Heart right ventricle (tissue), 16 donors: ENCODE measurements around the gene TSEN54. TPM values are rescaled to one million over a fixed set of nuclear protein-coding genes. Genes with fewer than 3 reads are reported as not detected.

Source experiments
- ATAC-seq, 8 donors: fragments of 200-7000 bp; cut with Tn5 transposase; one replicate each; pipeline ENCODE4 v1.9.1; 2020; ENCODE audit warnings: mild to moderate bottlenecking in 8 of 8, moderate library complexity in 8 of 8, moderate number of reproducible peaks in 1 of 8
- DNase-seq, 2 donors: peaks; one replicate each; pipeline ENCODE4 v3.0.0-alpha.2; 2020
- H3K27ac ChIP-seq, 10 donors: fragments of 200-600 bp; sonication (generic) in 2 of 10; one replicate each; pipeline versions ENCODE4 v1.5.0 to v1.8.0; 2020 to 2022; ENCODE audit warnings: mild to moderate bottlenecking in 3 of 10
- H3K27me3 ChIP-seq, 7 donors: fragments of 200-600 bp; one replicate each; pipeline ENCODE4 v1.8.0; 2021 to 2022; ENCODE audit warnings: mild to moderate bottlenecking in 2 of 7
- H3K36me3 ChIP-seq, 9 donors: fragments of 200-600 bp; sonication (generic) in 1 of 9; one replicate each; pipeline versions ENCODE4 v1.5.0 to v1.8.0; 2020 to 2022; ENCODE audit warnings: mild to moderate bottlenecking in 2 of 9
- H3K4me1 ChIP-seq, 9 donors: fragments of 200-600 bp; sonication (generic) in 1 of 9; one replicate each; pipeline versions ENCODE4 v1.5.0 to v1.8.0; 2020 to 2022; ENCODE audit warnings: mild to moderate bottlenecking in 4 of 9
- H3K4me3 ChIP-seq, 10 donors: fragments of 200-600 bp; sonication (generic) in 2 of 10; one replicate each; pipeline versions ENCODE4 v1.5.0 to v1.8.0; 2020 to 2022; ENCODE audit warnings: mild to moderate bottlenecking in 7 of 10, moderate library complexity in 2 of 10
- H3K9me3 ChIP-seq, 11 donors: fragments of 200-600 bp in 10 of 11; sonication (generic) in 2 of 11; one replicate each; pipeline versions ENCODE4 v1.5.0 to v1.8.0; 2013 to 2022; ENCODE audit warnings: mild to moderate bottlenecking in 2 of 11, control low read depth in 1 of 11, moderate library complexity in 1 of 11
- WGBS, 2 donors: extraction: QIAGEN DNeasy Blood & Tissue Kit; methylation state at CpG; one replicate each; pipeline ENCODE4 v1.1.7; 2013; ENCODE audit warnings: inconsistent platforms in 1 of 2; 5-methylcytosine and 5-hydroxymethylcytosine counted together
- intact Hi-C, 10 donors: fragments of 100-400 bp; cut with DNase I; formaldehyde crosslinking; loops; one replicate each; pipeline versions ENCODE4 v1.11.1 to v1.14.2; 2022
- polyA plus RNA-seq, 2 donors: library from polyadenylated mRNA; stranded (reverse); fragments of 200-250 nt; gene quantifications; one replicate each; pipeline ENCODE4 v1.2.3, GENCODE V29; 2013
- total RNA-seq, 10 donors: library from RNA; stranded (reverse); fragmentation: NEBNext Ultra II Directional in 3 of 10; extraction: Animal tissue kit (Norgen Biotek cat#: 25700) in 3 of 10; gene quantifications; one replicate each; pipeline versions ENCODE4 v1.2.1 to v1.2.4, GENCODE V29; 2021 to 2023
- TF ChIP-seq, protein P1 (sequence below), 9 donors: fragments of 200-600 bp; sonication (generic) in 2 of 9; IDR thresholded peaks; one replicate each; pipeline versions ENCODE4 v1.5.0 to v1.8.0; 2021 to 2022; ENCODE audit warnings: antibody characterized with exemption in 9 of 9, mild to moderate bottlenecking in 5 of 9, moderate library complexity in 1 of 9
- donor health status: Arrhythmogenic right ventricular cardiomyopathy.
- donor health status: ischemic (EF 13 %, LVEDD 7.1; RV severe dilation, severe dysfunction).
- donor health status: healthy with polysubstance abuse.
- donor health status: DM: no; HTN: yes; CAD: no.
- donor health status: DM: no; HTN: no; CAD: no.
- donor health status: ischemic (EF 25% LVEDD 6.9; RV normal size, moderate dysfunction).
- donor health status: ischemic (EF 25% LVEDD 5.7; RV mildly dilated, moderate dysfunction).
- donor health status: healthy.
- donor health status: DM: yes; HTN: yes; CAD: no.
- donor health status: Ischemic cardiomyopathy.
- donor health status: ischemic (EF 35%, LVEDD 5.7; RV mildly dilated, moderate dysfunction).
- donor health status: nonischemic (EF 11% LVEDD 7.7; RV severe dilation, severe dysfunction).
- donor health status: DM: yes; HTN: yes; CAD: no.
- donor health status: PGD.
- donor health status: ischemic (EF 29% LVEDD 5.4; RV normal size, mild dysfunction).
- donor health status: nonischemic (EF 23%, LVEDD 6.1; RV moderate dilation, normal function).

The TSEN54 gene
- total and polyA plus RNA-seq, 12 donors, result 4.2 to 18.1 (median 6.7) TPM

DNA sequence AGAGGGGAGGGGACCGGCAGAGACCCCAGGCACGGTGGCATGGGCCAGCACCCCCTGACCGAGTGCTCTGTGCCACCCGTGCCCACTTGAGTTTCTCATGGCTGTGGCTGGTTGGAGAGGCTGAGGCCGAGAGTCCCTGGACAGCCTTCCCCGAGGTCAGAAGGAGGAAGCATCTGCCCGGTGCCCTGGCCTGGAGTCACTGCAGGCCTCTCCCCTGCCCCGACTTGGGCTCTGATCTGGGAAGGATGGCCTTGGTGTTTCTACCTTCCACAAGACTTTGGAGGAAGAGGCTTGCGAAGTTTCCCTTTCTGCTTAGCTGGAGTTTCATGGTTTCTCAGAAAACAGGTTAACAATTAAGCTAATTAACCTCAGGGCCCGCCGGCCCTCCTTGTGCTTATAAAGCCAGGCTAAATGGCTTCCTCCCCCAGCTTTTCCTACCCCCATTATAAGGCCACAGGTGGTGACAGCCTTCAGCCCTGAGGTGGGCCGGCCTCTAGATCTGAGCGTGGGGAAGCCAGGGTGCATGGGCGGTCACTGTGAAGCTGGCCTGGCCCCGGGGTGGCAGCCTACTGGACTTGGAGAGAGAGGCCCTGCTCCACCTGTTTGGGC lies 26.5 kb downstream of the TSEN54 start:
- WGBS, 2 donors, result 91 to 92% methylated on average over 15 of the region's 15 CpGs
- TF ChIP-seq, protein P1, sequence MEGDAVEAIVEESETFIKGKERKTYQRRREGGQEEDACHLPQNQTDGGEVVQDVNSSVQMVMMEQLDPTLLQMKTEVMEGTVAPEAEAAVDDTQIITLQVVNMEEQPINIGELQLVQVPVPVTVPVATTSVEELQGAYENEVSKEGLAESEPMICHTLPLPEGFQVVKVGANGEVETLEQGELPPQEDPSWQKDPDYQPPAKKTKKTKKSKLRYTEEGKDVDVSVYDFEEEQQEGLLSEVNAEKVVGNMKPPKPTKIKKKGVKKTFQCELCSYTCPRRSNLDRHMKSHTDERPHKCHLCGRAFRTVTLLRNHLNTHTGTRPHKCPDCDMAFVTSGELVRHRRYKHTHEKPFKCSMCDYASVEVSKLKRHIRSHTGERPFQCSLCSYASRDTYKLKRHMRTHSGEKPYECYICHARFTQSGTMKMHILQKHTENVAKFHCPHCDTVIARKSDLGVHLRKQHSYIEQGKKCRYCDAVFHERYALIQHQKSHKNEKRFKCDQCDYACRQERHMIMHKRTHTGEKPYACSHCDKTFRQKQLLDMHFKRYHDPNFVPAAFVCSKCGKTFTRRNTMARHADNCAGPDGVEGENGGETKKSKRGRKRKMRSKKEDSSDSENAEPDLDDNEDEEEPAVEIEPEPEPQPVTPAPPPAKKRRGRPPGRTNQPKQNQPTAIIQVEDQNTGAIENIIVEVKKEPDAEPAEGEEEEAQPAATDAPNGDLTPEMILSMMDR (IDR thresholded peaks at IDR 0.05), result no peak
- Histone ChIP-seq H3K9me3 (no peaks in the 10 kb centered on the region), H3K27ac (no peak overlapping the region), H3K36me3 (no peaks in the 10 kb centered on the region), H3K4me3 (no peak overlapping the region), H3K4me1 (no peaks in the 10 kb centered on the region), H3K27me3 (no peaks in the 10 kb centered on the region)
- intact Hi-C loops, result loop anchor here in 1 of 10 donors (5.0 kb wide), 1 partner anchor 34 kb away; no protein-coding TSS in a partner anchor
- ATAC-seq, result no peak
- no peak for DNase-seq

DNA sequence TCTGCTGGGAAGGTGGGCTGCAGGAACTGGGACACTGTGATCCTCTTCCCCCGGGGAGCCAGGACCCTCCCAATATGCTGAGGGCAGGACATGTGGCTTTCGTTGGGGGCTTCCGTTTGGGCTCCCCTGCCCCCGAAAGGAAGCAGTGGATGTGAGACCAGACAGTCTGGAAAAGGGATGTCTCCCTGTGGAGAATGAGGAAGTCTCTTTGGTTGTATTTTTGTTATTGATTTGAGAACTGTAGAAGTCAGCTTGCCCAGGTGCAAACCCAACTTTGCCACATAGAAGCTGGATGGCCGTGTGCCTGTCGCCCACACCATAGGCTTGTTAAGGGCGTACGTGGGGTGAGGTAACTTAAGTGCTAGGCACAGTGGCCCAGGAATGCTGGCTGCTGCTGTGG lies 27.9 kb downstream of the TSEN54 start:
- TF ChIP-seq, protein P1 (IDR thresholded peaks at IDR 0.05), result no peak
- intact Hi-C loops, result loop anchor here in 1 of 10 donors (5.0 kb wide), 1 partner anchor 33 kb away; no protein-coding TSS in a partner anchor
- ATAC-seq, result no peak
- H3K27me3 ChIP-seq, result no peaks in the 10 kb centered on the region
- H3K4me1 ChIP-seq, result peaks cover 0 to 1% (median 0%) of the 10 kb centered on the region in 9 donors
- no peaks in the 10 kb centered on the region for H3K36me3 ChIP-seq
- WGBS, 2 donors, result 80 to 81% methylated on average over 8 of the region's 8 CpGs
- DNase-seq, result no peak
- no peak overlapping the region for H3K27ac ChIP-seq
- H3K4me3 ChIP-seq, result no peak overlapping the region
- H3K9me3 ChIP-seq, result no peaks in the 10 kb centered on the region

DNA sequence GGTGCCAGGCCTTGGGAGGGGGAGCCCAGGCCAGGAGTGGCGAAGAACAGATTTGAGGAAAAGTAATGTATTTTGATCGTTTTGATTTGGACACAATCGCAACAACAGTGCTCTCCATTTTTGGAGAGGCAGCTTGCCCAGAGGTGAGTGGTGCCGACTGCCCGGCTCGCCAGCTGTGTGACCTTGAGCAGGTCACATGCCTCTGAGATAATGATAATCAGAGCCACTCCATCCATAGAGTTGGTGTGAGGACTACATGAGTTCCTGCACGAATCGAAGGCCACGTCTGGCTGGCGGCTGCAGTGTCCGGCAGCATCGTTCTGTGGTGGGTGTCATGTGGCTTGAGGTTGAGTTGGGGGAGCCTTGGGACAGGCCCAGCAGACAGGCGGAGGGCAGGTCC lies 29.9 kb downstream of the TSEN54 start:
- DNase-seq (no peak), ATAC-seq (no peak)
- Histone ChIP-seq H3K4me3 (no peak overlapping the region), H3K27me3 (no peaks in the 10 kb centered on the region), H3K4me1 (peaks cover 0 to 7% (median 0%) of the 10 kb centered on the region in 9 donors), H3K36me3 (no peaks in the 10 kb centered on the region), H3K9me3 (no peaks in the 10 kb centered on the region), H3K27ac (no peak overlapping the region)
- TF ChIP-seq, protein P1 (IDR thresholded peaks at IDR 0.05), result no peak
- intact Hi-C loops, result no loop called here
- WGBS, 2 donors, result 70 to 78% methylated on average over 13 of the region's 13 CpGs

DNA sequence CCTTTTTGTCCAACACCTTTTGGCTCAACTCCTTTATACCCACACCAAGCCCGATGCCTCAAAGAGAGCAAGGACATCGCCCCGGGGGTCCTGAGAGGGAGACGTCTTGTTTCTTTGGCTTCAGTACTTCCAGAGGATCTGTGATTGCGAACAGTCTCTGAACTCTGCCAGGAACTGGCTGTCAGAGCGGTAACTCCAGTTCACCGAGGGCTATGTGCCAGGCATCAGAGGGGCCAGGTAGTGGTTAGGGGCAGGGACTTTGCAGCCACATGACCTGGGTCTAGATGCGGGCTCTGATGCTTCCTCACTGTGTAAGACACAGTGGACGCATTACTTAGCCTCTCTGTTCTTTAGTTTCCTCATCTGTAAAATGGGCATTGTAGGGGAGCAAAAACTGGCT lies 30.8 kb downstream of the TSEN54 start:
- 93 to 97% methylated on average over 9 of the region's 9 CpGs for WGBS, 2 donors
- intact Hi-C loops, result no loop called here

More for the DNA sequence above, 30.8 kb downstream of the TSEN54 start:
- ATAC-seq (no peak), DNase-seq (no peak)
- TF ChIP-seq, protein P1 (IDR thresholded peaks at IDR 0.05), result no peak
- H3K4me3 ChIP-seq, result no peak overlapping the region
- H3K9me3 ChIP-seq, result no peaks in the 10 kb centered on the region
- H3K27me3 ChIP-seq, result no peaks in the 10 kb centered on the region
- H3K4me1 ChIP-seq, result peaks cover 0 to 7% (median 0%) of the 10 kb centered on the region in 9 donors
- H3K36me3 ChIP-seq, result no peaks in the 10 kb centered on the region
- no peak overlapping the region for H3K27ac ChIP-seq
